ENCODE results near the gene FANCC. TPM values are rescaled to one million over a fixed set of nuclear protein-coding genes. Genes with fewer than 3 reads are reported as not detected.

FANCC gene
- total and polyA plus RNA-seq, 2 of the 13 experiments (the other 11 are each of a cell fraction or from before 2014, with no cell fraction given), result 7.4 to 8.6 TPM

DNA sequence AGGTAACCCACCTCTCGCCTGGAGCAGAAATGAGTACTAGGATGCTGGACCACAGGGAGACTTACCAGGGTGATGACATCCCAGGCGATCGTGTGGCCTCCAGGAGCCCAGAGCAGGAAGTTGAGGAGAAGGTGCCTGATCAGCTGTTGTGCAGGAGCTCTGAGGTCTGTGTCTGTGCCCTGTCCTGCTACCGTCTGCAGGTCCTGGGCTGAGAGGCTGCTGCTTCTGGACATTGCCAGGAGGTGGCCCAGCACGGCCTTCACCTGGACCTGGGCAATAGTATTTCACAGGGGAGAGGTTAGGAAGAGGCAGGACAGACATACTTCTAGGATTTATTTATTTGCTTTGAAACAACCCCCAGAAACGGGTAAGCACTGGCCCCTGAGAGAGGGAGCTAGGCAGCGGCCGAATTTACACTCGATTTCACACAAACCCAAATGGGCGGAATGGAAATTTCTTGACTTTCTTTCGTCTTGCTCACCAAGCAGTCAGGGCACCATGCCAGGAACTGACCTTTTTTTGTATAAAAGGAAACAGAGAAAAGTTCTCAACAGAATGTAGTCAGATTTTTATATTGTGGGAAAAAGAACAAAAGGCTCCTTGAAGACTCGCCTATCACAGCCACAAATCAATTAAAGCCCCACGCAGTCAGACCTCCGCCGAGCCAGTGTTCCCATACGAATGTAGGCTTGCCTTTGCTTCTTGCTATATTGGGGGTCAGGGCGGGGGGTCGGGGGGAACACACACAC, 210.3 kb downstream of the FANCC start:
- Histone ChIP-seq H3K4me3 (replicated peaks in 1 of 3; ENCODE audit: insufficient read depth in 1 of 3, low read depth in 2 of 3, low read length in 3 of 3) (no peak overlapping the region), H3K4me1 (ENCODE audit: insufficient read depth, low read length) (peaks cover 9% of the 10 kb centered on the region), H3K36me3 (replicated peaks in 1 of 2; ENCODE audit: control insufficient read depth in 1 of 2, insufficient read depth in 2 of 2, low read length in 2 of 2) (peaks cover 12 to 19% of the 10 kb centered on the region in 2 experiments; a peak in 4 of 5 replicates), H3K9ac (ENCODE audit: insufficient read depth, low read depth, low read length) (no peak overlapping the region), H3K27me3 (ENCODE audit: control insufficient read depth in 1 of 2, insufficient read depth in 2 of 2, low read length in 2 of 2) (no peaks in the 10 kb centered on the region), H3K9me3 (ENCODE audit: low read length) (no peaks in the 10 kb centered on the region), H3K27ac (ENCODE audit: extremely low read length, insufficient read depth, low read length) (no peak overlapping the region), H3K4me2 (ENCODE audit: low read depth, low read length) (no peak overlapping the region), H3K79me2 (ENCODE audit: insufficient read depth, low read length) (no peaks in the 10 kb centered on the region), H2AFZ (ENCODE audit: low read length) (no peak overlapping the region), H4K20me1 (ENCODE audit: insufficient read depth, low read length) (no peaks in the 10 kb centered on the region)
- ATAC-seq (no peak; the same call in 2 of the 3 replicates), DNase-seq (ENCODE audit: low spot score) (no peak), FAIRE-seq (no peak)
- no TSS peak for BruUV-seq (replicated peaks)
- no peak for TF ChIP-seq ZNF607 (CRISPR knock-in tag; IDR thresholded peaks at IDR 0.05; ENCODE audit: borderline replicate concordance)
- no peak for TF ChIP-seq PITX1 (CRISPR knock-in tag; IDR thresholded peaks at IDR 0.05)
- no peak for TF ChIP-seq ZNF776 (CRISPR knock-in tag; IDR thresholded peaks at IDR 0.05)
- no peak for TF ChIP-seq EHMT2 (IDR thresholded peaks at IDR 0.05; ENCODE audit: borderline replicate concordance, low read depth, low read length)
- TF ChIP-seq, protein P1, sequence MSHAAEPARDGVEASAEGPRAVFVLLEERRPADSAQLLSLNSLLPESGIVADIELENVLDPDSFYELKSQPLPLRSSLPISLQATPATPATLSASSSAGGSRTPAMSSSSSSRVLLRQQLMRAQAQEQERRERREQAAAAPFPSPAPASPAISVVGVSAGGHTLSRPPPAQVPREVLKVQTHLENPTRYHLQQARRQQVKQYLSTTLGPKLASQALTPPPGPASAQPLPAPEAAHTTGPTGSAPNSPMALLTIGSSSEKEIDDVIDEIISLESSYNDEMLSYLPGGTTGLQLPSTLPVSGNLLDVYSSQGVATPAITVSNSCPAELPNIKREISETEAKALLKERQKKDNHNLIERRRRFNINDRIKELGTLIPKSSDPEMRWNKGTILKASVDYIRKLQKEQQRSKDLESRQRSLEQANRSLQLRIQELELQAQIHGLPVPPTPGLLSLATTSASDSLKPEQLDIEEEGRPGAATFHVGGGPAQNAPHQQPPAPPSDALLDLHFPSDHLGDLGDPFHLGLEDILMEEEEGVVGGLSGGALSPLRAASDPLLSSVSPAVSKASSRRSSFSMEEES (CRISPR knock-in tag; IDR thresholded peaks at IDR 0.05), result no peak
- TF ChIP-seq ZFP36 (IDR thresholded peaks at IDR 0.05; ENCODE audit: borderline replicate concordance, low read depth, low read length, partially characterized antibody), result no peak
- TF ChIP-seq AHDC1 (CRISPR knock-in tag; IDR thresholded peaks at IDR 0.05; ENCODE audit: borderline replicate concordance), result no peak
- TF ChIP-seq CEBPG (CRISPR knock-in tag; IDR thresholded peaks at IDR 0.05), result no peak
- TF ChIP-seq, protein P2, sequence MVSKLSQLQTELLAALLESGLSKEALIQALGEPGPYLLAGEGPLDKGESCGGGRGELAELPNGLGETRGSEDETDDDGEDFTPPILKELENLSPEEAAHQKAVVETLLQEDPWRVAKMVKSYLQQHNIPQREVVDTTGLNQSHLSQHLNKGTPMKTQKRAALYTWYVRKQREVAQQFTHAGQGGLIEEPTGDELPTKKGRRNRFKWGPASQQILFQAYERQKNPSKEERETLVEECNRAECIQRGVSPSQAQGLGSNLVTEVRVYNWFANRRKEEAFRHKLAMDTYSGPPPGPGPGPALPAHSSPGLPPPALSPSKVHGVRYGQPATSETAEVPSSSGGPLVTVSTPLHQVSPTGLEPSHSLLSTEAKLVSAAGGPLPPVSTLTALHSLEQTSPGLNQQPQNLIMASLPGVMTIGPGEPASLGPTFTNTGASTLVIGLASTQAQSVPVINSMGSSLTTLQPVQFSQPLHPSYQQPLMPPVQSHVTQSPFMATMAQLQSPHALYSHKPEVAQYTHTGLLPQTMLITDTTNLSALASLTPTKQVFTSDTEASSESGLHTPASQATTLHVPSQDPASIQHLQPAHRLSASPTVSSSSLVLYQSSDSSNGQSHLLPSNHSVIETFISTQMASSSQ (IDR thresholded peaks at IDR 0.05; ENCODE audit: low read depth), result no peak
- TF ChIP-seq, protein P2 (CRISPR knock-in tag; IDR thresholded peaks at IDR 0.05; ENCODE audit: borderline replicate concordance), result no peak
- TF ChIP-seq KDM4B (CRISPR knock-in tag; IDR thresholded peaks at IDR 0.05), result no peak
- TF ChIP-seq ZNF546 (CRISPR knock-in tag; conservative IDR thresholded peaks at IDR 0.05), result no peak
- intact Hi-C loops (cut with micrococcal nuclease; ENCODE audit: unreplicated experiment) (no loop called here), in situ Hi-C loops (cut with HindIII; ENCODE audit: extremely low pct_ligation_motif_present, low pct_unique_long_range_greater_than_20kb) (no loop called here)
- CTCF ChIA-PET (ENCODE audit: low intra/inter-chr PET ratio, low total read pairs), result no interaction called here
- 99% methylated on average over 14 of the region's 18 CpGs for WGBS (ENCODE audit: low lambda C conversion rate)
- POLR2A ChIA-PET, result no interaction called here
